ENCODE measurements around the gene ODF2L.

- TF ChIP-seq CTCF (IDR thresholded peaks at IDR 0.05; ENCODE audit: insufficient read depth, low read length) (no peak), POLR2AphosphoS5 (IDR thresholded peaks at IDR 0.05; ENCODE audit: low read depth) (no peak), SPI1 (IDR thresholded peaks at IDR 0.05; ENCODE audit: borderline replicate concordance, low read depth) (no peak)
- TF ChIP-seq, protein P1, sequence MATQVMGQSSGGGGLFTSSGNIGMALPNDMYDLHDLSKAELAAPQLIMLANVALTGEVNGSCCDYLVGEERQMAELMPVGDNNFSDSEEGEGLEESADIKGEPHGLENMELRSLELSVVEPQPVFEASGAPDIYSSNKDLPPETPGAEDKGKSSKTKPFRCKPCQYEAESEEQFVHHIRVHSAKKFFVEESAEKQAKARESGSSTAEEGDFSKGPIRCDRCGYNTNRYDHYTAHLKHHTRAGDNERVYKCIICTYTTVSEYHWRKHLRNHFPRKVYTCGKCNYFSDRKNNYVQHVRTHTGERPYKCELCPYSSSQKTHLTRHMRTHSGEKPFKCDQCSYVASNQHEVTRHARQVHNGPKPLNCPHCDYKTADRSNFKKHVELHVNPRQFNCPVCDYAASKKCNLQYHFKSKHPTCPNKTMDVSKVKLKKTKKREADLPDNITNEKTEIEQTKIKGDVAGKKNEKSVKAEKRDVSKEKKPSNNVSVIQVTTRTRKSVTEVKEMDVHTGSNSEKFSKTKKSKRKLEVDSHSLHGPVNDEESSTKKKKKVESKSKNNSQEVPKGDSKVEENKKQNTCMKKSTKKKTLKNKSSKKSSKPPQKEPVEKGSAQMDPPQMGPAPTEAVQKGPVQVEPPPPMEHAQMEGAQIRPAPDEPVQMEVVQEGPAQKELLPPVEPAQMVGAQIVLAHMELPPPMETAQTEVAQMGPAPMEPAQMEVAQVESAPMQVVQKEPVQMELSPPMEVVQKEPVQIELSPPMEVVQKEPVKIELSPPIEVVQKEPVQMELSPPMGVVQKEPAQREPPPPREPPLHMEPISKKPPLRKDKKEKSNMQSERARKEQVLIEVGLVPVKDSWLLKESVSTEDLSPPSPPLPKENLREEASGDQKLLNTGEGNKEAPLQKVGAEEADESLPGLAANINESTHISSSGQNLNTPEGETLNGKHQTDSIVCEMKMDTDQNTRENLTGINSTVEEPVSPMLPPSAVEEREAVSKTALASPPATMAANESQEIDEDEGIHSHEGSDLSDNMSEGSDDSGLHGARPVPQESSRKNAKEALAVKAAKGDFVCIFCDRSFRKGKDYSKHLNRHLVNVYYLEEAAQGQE (IDR thresholded peaks at IDR 0.05; ENCODE audit: insufficient replicate concordance, low read depth), result no peak
These were observed 60.2 kb downstream of the ODF2L start for GRCh38 chr1:86335916-86336315.

Measured in HL-60 (cell line).